ENCODE data around the gene RNF111. TPM values are rescaled to one million over a fixed set of nuclear protein-coding genes. Genes with fewer than 3 reads are reported as not detected.

RNF111 gene
- total and polyA plus RNA-seq, 2 donors from 2014 or later: 8.7 to 33.0 TPM

GRCh38 chr15:59051873-59052861, 64.7 kb downstream of the RNF111 start:
- peaks cover 2 to 10% (median 5%) of the 10 kb centered on the region in 3 donors for H3K36me3 ChIP-seq (ENCODE audit: control insufficient read depth in 2 of 3, insufficient read depth in 3 of 3, low read length in 3 of 3)
- DNase-seq (no peak), FAIRE-seq (peak; percentile 58)
- H3K9me3 ChIP-seq (ENCODE audit: control insufficient read depth in 2 of 3, insufficient read depth in 1 of 3, low read length in 3 of 3): no peaks in the 10 kb centered on the region
- H3K9ac ChIP-seq (ENCODE audit: low read length in 3 of 3): no peak overlapping the region
- no peak overlapping the region for H3K4me3 ChIP-seq (ENCODE audit: low read length in 3 of 3)
- intact Hi-C loops (cut with DNase I): no loop called here
- TF ChIP-seq CTCF (IDR thresholded peaks at IDR 0.05; ENCODE audit: borderline replicate concordance, extremely low read depth, insufficient read depth): no peak
- no peaks in the 10 kb centered on the region for H3K27me3 ChIP-seq (ENCODE audit: control insufficient read depth, insufficient read depth, low read length)
- no peak overlapping the region for H3K27ac ChIP-seq (ENCODE audit: low read depth in 2 of 2, low read length in 2 of 2)
- H3K4me1 ChIP-seq (ENCODE audit: control insufficient read depth in 2 of 3, insufficient read depth in 2 of 3, low read depth in 1 of 3, low read length in 3 of 3): no peaks in the 10 kb centered on the region

- no peaks in the 10 kb centered on the region for H3K4me1 ChIP-seq (ENCODE audit: control insufficient read depth in 2 of 3, insufficient read depth in 2 of 3, low read depth in 1 of 3, low read length in 3 of 3)
- intact Hi-C loops (cut with DNase I): no loop called here
- no peak for TF ChIP-seq CTCF (IDR thresholded peaks at IDR 0.05; ENCODE audit: borderline replicate concordance, extremely low read depth, insufficient read depth)
- FAIRE-seq (no peak), DNase-seq (no peak)
- H3K36me3 ChIP-seq (ENCODE audit: control insufficient read depth in 2 of 3, insufficient read depth in 3 of 3, low read length in 3 of 3): peaks cover 2 to 10% (median 5%) of the 10 kb centered on the region in 3 donors
- H3K4me3 ChIP-seq (ENCODE audit: low read length in 3 of 3): no peak overlapping the region
- H3K27ac ChIP-seq (ENCODE audit: low read depth in 2 of 2, low read length in 2 of 2): no peak overlapping the region
- H3K9ac ChIP-seq (ENCODE audit: low read length in 3 of 3): no peak overlapping the region
- H3K9me3 ChIP-seq (ENCODE audit: control insufficient read depth in 2 of 3, insufficient read depth in 1 of 3, low read length in 3 of 3): no peaks in the 10 kb centered on the region
- no peaks in the 10 kb centered on the region for H3K27me3 ChIP-seq (ENCODE audit: control insufficient read depth, insufficient read depth, low read length)
Measured at GRCh38 chr15:59052915-59053407, 65.5 kb downstream of the RNF111 start.

- Histone ChIP-seq H3K9me3 (ENCODE audit: control insufficient read depth in 2 of 3, insufficient read depth in 1 of 3, low read length in 3 of 3) (no peaks in the 10 kb centered on the region), H3K27ac (ENCODE audit: low read depth in 2 of 2, low read length in 2 of 2) (no peak overlapping the region), H3K9ac (ENCODE audit: low read length in 3 of 3) (no peak overlapping the region), H3K4me3 (ENCODE audit: low read length in 3 of 3) (no peak overlapping the region), H3K36me3 (ENCODE audit: control insufficient read depth in 2 of 3, insufficient read depth in 3 of 3, low read length in 3 of 3) (peaks cover 4 to 13% (median 5%) of the 10 kb centered on the region in 3 donors), H3K27me3 (ENCODE audit: control insufficient read depth, insufficient read depth, low read length) (no peaks in the 10 kb centered on the region), H3K4me1 (ENCODE audit: control insufficient read depth in 2 of 3, insufficient read depth in 2 of 3, low read depth in 1 of 3, low read length in 3 of 3) (no peaks in the 10 kb centered on the region)
- TF ChIP-seq CTCF (IDR thresholded peaks at IDR 0.05; ENCODE audit: borderline replicate concordance, extremely low read depth, insufficient read depth): no peak
- intact Hi-C loops (cut with DNase I): no loop called here
- FAIRE-seq (no peak), DNase-seq (no peak)
Measured at GRCh38 chr15:59053482-59053881, 66.0 kb downstream of the RNF111 start.
